ENCODE data around the gene C16orf92. TPM values are rescaled to one million over a fixed set of nuclear protein-coding genes. Genes with fewer than 3 reads are reported as not detected.
A peak's percentile ranks its signal among the peaks of the same experiment; 100 is the strongest.

The C16orf92 gene
- polyA plus RNA-seq, 12 donors, result not detected

- no peak for DNase-seq
These were observed 34.5 kb upstream of the C16orf92 start for GRCh38 chr16:29988346-29989075.

GRCh38 chr16:29989111-29989858, 33.7 kb upstream of the C16orf92 start:
- DNase-seq, result no peak

GRCh38 chr16:29990034-29990433, 33.0 kb upstream of the C16orf92 start:
- DNase-seq, result no peak

DNA sequence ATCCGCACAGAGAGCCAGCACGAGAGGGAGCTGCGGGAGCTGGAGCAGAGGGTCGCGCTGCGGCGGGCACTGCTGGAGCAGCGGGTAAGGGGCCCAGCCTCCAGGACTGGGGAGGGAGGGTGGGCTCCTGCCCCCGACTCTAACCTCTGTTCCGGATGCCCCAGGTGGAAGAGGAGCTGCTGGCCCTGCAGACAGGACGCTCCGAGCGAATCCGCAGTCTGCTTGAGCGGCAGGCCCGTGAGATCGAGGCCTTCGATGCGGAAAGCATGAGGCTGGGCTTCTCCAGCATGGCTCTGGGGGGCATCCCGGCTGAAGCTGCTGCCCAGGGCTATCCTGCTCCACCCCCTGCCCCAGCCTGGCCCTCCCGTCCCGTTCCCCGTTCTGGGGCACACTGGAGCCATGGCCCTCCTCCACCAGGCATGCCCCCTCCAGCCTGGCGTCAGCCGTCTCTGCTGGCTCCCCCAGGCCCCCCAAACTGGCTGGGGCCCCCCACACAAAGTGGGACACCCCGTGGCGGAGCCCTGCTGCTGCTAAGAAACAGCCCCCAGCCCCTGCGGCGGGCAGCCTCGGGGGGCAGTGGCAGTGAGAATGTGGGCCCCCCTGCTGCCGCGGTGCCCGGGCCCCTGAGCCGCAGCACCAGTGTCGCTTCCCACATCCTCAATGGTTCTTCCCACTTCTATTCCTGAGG, 32.0 kb upstream of the C16orf92 start:
- no peak for DNase-seq

GRCh38 chr16:29991571-29991904, 31.5 kb upstream of the C16orf92 start:
- DNase-seq, result no peak

- no peak for DNase-seq
These were observed 30.5 kb upstream of the C16orf92 start for GRCh38 chr16:29992344-29992967.

DNA sequence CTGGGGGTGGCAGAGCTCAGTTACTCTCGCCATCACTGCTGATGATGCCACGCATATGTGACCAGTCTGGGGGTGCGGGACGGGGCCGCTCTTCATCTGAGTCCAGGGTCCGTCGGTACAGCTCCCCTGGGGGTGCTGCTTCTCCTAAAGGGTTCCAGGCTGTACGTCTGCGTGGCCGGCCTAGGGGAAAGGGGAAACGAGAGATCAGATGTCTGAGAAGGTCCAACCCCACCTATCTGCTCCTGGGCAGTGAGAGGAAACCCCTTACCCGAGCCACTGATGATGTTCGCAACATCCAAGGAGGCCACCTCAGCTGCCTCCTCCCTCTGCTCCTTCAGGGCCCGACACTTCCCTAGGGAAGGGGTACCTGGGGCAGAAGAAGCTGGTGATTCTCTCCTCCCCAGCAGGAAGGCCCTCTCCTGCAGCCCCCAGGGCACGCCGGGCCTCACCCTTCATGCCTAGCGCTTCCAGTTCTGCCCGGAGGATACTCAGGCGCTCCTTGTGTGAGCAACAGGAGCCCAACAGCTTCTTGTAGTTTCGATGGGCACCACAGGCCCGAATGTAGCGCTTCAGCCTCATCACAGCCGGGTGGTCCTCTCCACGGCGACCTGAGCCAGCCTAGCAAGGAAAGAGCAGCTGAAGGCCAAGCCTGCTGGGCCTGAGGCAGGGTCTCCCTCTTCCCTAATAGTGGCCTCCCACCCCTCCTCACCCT, 29.7 kb upstream of the C16orf92 start:
- DNase-seq, result no peak

GRCh38 chr16:29993903-29994599, 28.9 kb upstream of the C16orf92 start:
- DNase-seq, result no peak

- peak; percentile 35 for DNase-seq
These were observed 28.2 kb upstream of the C16orf92 start for GRCh38 chr16:29994600-29995323.

DNA sequence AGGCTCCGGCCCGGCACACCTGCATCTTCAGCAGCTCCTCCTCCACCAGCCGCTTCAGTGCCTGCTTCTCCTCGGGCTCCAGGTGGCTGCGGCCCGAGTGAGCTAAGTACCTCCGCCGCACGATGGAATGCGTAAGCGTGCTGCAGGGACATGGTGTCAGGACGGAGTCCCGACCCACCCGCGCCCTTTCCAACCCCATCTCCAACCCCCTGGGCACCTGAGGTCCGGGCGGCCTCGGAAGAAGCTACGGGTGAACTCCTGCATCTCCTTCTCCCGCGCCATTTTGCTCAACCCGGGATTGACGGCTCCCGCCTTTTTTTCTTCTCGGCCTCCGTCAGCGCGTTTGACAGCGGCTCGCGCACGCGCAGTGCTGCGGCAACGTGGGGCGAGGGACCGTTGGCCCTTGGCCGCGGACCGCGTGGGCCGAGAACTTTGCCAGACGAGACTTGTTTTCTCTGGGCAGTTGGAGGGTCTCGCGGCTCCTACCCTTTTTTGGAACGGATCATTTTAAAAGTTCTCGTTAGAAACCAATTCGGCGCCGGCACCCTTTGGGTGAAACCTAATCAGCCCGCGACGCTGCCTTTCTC, 27.6 kb upstream of the C16orf92 start, which contains the start of gene HIRIP3:
Gene HIRIP3, minus strand, starts transcription at position 294 of the 587 bp plus-strand sequence. Its CDS starts 12 bp downstream, at position 282.
- DNase-seq, result peak; percentile 91

DNA sequence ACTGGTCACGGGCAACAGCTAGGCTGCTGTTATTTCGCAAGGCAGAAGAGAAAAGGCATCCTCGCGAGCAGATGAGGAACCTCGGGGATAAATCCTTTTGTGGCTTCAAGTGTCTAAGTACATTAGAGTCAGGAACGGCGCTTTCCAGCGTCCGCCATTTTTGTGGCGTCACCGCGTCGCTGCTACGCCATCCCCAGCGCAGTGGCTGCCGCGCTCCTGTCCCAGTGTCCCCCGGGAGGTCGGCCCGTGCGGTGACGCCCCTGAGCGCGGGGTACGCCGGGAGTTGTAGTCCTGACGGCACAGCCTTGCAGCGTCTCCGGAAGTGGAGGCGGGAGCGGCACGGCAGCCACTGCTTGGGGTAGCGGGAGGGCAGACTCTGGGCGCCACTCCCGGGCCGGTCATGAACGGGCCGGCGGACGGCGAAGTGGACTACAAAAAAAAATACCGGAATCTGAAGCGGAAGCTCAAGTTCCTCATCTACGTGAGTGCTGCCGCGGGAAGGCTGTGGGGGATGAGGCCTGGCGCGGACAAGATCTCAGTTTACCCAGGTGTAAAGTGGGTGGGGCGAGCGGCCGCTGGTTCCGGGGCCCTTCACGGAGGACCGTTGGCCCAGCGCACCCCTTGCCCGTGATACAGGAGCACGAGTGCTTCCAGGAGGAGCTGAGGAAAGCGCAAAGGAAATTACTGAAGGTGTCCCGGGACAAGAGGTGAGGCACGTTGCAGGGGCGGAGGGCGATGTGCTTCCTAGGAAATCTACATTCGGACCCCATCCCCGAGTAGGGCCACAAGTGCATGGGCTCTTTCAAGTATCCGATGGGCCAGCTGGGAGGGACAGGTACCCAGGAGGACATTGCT, 26.9 kb upstream of the C16orf92 start, which contains the start of gene INO80E:
Gene INO80E, plus strand, starts transcription at position 331 of the 855 bp plus-strand sequence. Its CDS starts 70 bp downstream, at position 401.
- DNase-seq, result peak; percentile 97

DNA sequence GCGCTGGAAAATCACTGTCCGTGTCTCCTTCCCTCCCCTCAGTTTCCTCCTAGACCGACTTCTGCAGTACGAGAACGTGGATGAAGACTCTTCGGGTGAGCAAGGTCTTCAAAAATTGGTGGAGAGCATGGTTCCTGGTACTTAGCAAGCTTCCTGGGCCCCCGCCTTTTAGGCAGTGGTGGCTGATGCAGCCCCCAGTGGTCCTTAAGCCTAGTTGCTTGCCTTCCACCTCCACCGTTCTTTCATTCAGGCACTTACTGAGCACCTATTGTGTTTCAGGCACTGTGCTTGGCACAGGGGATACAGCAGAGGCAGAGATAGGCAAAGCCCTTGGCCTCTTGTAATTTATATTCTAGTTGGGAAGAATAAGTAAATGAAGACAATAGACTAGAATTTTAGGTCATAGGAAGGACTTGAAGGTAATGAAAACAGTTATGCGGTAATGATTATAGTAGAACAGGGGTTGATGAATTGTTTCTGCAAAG, 26.2 kb upstream of the C16orf92 start:
- DNase-seq, result no peak

- DNase-seq, result no peak
These were observed 23.4 kb upstream of the C16orf92 start for GRCh38 chr16:29999605-30000004.

GRCh38 chr16:30000735-30001631, 22.0 kb upstream of the C16orf92 start:
- no peak for DNase-seq

DNA sequence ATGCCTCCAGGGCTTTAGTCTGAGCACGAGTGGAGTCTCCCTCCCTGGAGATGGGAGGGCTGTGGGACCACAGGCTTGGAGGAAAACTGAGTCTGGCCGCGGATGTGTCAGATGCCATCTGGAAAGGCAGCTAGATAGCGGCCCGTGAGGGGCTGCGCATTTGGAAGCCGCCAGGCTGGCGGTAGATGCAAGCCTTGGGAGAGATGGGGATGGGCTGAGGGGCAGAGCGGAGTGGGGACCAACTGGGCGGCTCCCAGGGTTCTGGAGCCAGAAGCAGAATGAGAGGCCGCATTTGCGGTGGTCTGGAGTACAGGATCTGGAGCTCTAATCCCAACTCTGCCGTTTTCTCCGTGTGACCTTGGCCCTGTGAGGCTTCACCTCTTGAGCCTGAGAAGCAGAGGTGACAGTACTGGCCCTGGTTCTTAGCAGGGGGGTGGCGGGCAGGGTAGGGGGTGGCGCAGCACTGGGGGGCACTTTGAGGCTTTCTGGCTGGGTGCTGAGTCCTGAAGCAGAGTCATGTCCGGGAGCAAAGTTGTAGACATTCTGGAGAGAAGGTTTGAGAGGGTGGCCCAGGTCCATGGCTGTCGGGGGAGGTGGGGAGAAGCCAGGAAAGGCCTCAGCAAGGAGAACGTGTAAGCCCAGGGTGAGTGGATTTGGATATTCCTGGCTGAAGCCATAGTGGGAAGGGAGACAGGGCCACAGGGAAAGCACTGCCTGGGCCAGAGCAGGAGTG, 20.2 kb upstream of the C16orf92 start:
- DNase-seq, result no peak

DNA sequence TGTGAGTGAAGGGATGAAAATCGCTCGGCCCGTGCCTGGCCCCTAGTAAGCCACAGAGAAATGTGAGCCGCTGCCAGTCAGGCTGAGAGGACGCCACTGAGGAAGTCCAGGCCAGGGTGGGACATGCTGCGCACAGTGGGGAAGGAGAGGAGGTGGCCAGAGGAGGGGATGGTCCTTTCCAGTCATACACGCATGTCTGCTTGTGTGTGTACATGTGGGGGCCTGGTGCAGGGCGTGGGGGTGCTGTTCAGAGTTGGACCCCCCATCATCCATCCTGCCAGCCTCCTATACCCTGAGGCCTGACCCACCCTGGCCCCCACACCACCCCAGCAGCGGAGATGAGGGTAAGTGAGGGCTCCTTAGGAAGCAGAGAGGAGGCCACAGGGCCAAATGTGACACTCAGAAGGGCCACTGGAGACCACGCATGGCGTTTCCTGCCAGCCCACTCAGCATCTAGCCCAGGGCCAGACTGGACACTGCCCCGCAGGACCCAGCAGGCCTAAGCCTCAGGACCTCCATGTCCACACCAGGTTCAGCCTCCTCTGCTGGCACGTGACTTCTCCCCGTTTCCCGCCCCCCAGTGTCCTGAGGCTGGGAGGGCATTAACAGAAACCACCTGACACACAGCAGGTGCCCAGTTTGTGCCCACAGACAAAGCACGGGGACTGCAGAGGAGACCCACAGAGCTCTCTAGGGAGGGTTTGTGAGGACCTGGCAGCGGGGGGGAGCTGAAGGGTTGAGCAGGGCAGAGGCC, 19.2 kb upstream of the C16orf92 start:
- DNase-seq, result no peak
